Common myeloid progenitor, CD34-positive (primary cell): ENCODE results near the gene CLEC4D.
"Not testable (repeated sequence)": the region's sequence is repeated elsewhere in the genome, so short reads cannot be mapped to it uniquely, and the experiment has no call there.

Experiments
- CTCF ChIA-PET: fragments of 350-600 bp; sonication (Branson Sonifier 250); formaldehyde crosslinking; loops from one replicate; lab custom pipeline; 2021; ENCODE audit warnings: antibody characterized with exemption; lab: Charles Lee
- POLR2A ChIA-PET: fragments of 350-600 bp; sonication (Branson Sonifier 250); formaldehyde crosslinking; loops from one replicate; lab custom pipeline; 2021; ENCODE audit warnings: antibody characterized with exemption; lab: Charles Lee
- DNase-seq, 3 donors: peaks; one replicate each; pipeline versions ENCODE4 v3.0.0 to v3.0.0-alpha.2; 2013
- H3K27ac ChIP-seq, 2 experiments: 1 replicate in 1 of 2; 2 replicates in 1 of 2; pipeline ENCODE4 v1.7.0; 2013; ENCODE audit warnings: inconsistent platforms in 2 of 2, low read length in 2 of 2, mild to moderate bottlenecking in 2 of 2, low read depth in 1 of 2, moderate library complexity in 1 of 2; ENCODE audit not compliant: severe bottlenecking in 2 of 2, insufficient read depth in 1 of 2, poor library complexity in 1 of 2
- H3K27me3 ChIP-seq, 5 experiments: replicated peaks in 2 of 5; 1 replicate in 3 of 5; 2 replicates in 2 of 5; pipeline versions ENCODE4 v1.6.1 to v1.7.0; 2013; ENCODE audit warnings: low read length in 4 of 5, mild to moderate bottlenecking in 2 of 5, moderate library complexity in 2 of 5, inconsistent platforms in 1 of 5; ENCODE audit not compliant: insufficient read depth in 5 of 5, control insufficient read depth in 4 of 5
- H3K36me3 ChIP-seq, 4 experiments: 1 replicate in 2 of 4; 2 replicates in 2 of 4; pipeline versions ENCODE4 v1.6.1 to v1.7.0; 2013; ENCODE audit warnings: low read length in 3 of 4, control low read depth in 1 of 4, mild to moderate bottlenecking in 1 of 4; ENCODE audit not compliant: control insufficient read depth in 4 of 4, insufficient read depth in 4 of 4
- H3K4me1 ChIP-seq, 4 experiments: 1 replicate in 3 of 4; 2 replicates in 1 of 4; pipeline versions ENCODE4 v1.6.1 to v1.7.1; 2013; ENCODE audit warnings: low read length in 3 of 4, mild to moderate bottlenecking in 3 of 4, control low read depth in 1 of 4, inconsistent platforms in 1 of 4, moderate library complexity in 1 of 4; ENCODE audit not compliant: control insufficient read depth in 4 of 4, insufficient read depth in 4 of 4; ENCODE audit errors: control extremely low read depth in 1 of 4
- H3K4me3 ChIP-seq, 7 experiments: 1 replicate in 4 of 7; 2 replicates in 3 of 7; pipeline versions ENCODE4 v1.5.1 to v1.7.0; 2013; ENCODE audit warnings: mild to moderate bottlenecking in 7 of 7, low read length in 6 of 7, moderate library complexity in 6 of 7, inconsistent platforms in 2 of 7, low read depth in 2 of 7, control low read depth in 1 of 7; ENCODE audit not compliant: insufficient read depth in 4 of 7, control insufficient read depth in 1 of 7; ENCODE audit errors: extremely low read depth in 1 of 7
- H3K9me3 ChIP-seq, 5 experiments: 1 replicate in 4 of 5; 2 replicates in 1 of 5; pipeline versions ENCODE4 v1.6.1 to v1.7.1; 2013; ENCODE audit warnings: low read length in 4 of 5, mild to moderate bottlenecking in 2 of 5, inconsistent platforms in 1 of 5, low read depth in 1 of 5, moderate library complexity in 1 of 5; ENCODE audit not compliant: control insufficient read depth in 4 of 5, insufficient read depth in 2 of 5; ENCODE audit errors: control extremely low read depth in 1 of 5
- WGBS: methylation state at CpG from one replicate; pipeline ENCODE4 v1.1.5; 2013; ENCODE audit not compliant: insufficient coverage; 5-methylcytosine and 5-hydroxymethylcytosine counted together

Gene CLEC4D

GRCh38 chr12:8527250-8528130 is 14.2 kb downstream of the CLEC4D start:
- DNase-seq: no peak
- Histone ChIP-seq H3K4me3 (no peak overlapping the region), H3K27me3 (no peaks in the 10 kb centered on the region), H3K9me3 (peaks cover 0 to 4% (median 0%) of the 10 kb centered on the region in 5 experiments), H3K36me3 (no peaks in the 10 kb centered on the region), H3K4me1 (no peaks in the 10 kb centered on the region), H3K27ac (no peak overlapping the region)
- CTCF ChIA-PET: interaction anchor here (0.9 kb wide), 1 partner anchor 81 kb away, joined by 3 read pairs; no protein-coding TSS in a partner anchor
- POLR2A ChIA-PET: no interaction called here
- 99% methylated on average over 23 of the region's 30 CpGs for WGBS

DNA sequence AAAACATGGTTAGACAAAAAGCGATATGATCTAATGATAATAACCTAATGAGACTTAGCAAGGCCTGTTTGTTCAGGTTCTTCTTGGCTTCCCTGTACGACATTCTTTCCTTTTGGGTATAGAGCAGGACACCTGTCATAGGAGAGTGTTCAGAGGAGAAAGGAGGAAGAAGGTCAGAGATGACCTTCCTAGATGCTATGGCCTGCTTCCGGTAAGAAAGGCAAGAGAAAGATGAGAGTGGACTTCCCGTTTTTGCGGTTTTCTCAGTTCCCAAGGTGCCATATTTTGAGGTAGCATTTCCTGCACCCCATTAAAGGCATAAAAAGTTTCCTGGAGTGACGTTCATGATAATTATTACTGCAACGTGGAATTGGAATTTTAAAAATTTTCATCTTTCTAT is 18.7 kb downstream of the CLEC4D start:
- CTCF ChIA-PET: no interaction called here
- 89% methylated on average over 5 of the region's 7 CpGs for WGBS
- no peaks in the 10 kb centered on the region for H3K4me1 ChIP-seq

DNA sequence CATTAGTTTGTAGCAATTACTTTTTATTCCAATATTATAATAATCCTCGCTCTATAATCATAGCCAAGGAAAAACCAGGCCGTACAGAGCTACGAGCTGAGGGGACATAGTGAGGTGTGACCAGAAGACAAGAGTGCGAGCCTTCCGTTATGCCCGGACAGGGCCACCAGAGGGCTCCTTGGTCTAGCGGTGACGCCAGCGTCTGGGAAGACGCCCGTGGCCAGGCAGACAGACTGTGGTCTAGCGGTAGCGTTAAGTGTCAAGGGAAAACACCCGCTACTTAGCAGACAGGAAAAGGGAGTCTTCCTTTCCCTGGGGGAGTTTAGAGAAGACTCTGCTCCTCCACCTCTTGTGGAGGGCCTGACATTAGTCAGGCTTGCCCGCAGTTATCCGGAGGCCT is 24.5 kb downstream of the CLEC4D start:
- 96% methylated on average over 12 of the region's 16 CpGs for WGBS
- DNase-seq: not testable (repeated sequence)

More for the DNA sequence above, 18.7 kb downstream of the CLEC4D start:
- H3K27ac ChIP-seq: no peak overlapping the region
- H3K9me3 ChIP-seq: no peaks in the 10 kb centered on the region
- DNase-seq: no peak
- H3K4me3 ChIP-seq: no peak overlapping the region
- H3K27me3 ChIP-seq: peaks cover 0 to 5% (median 0%) of the 10 kb centered on the region in 5 experiments
- POLR2A ChIA-PET: no interaction called here
- no peaks in the 10 kb centered on the region for H3K36me3 ChIP-seq

DNA sequence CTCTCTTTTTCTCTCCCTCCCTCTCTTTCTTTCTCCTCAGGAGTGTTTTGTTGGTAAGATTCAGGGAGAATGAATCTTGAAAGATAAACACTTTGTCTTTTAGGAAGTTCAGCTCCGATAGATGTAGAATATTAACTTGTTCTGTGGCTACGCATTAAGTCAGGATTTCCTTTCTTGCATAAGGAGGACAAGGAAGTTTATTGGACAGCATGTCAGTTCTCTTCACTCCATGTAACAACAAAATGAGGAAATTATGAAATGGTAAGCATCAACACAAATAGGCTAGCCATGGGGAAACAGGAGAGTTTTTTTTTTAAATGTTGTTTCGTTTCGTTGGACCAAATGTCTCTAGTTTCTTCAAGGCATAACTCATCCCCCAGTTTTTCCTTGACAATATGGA is 27.5 kb downstream of the CLEC4D start, which contains the start of gene CLEC4E:
Gene CLEC4E (minus strand): TSS at position 75 of the 400 bp plus-strand sequence. CDS start 108 bp downstream, outside the sequence.
- H3K27me3 ChIP-seq, H3K9me3 ChIP-seq, H3K36me3 ChIP-seq, H3K27ac ChIP-seq, H3K4me1 ChIP-seq, POLR2A ChIA-PET: not testable (repeated sequence)
- H3K4me3 ChIP-seq: peak within 1 kb of the TSS in 4 of 7 experiments; percentile 2 to 63 (median 38)
- DNase-seq: peak in 2 of 3 donors; percentile 13 to 21
- WGBS: 0% methylated on average over 1 of the region's 4 CpGs
- CTCF ChIA-PET: interaction anchor here (1.5 kb wide), 2 partner anchors 17 to 68 kb away, joined by 3 to 4 read pairs; no protein-coding TSS in a partner anchor

More for the DNA sequence above, 24.5 kb downstream of the CLEC4D start:
- CTCF ChIA-PET, H3K9me3 ChIP-seq, H3K4me3 ChIP-seq, H3K36me3 ChIP-seq, H3K27me3 ChIP-seq, POLR2A ChIA-PET, H3K4me1 ChIP-seq, H3K27ac ChIP-seq: not testable (repeated sequence)

DNA sequence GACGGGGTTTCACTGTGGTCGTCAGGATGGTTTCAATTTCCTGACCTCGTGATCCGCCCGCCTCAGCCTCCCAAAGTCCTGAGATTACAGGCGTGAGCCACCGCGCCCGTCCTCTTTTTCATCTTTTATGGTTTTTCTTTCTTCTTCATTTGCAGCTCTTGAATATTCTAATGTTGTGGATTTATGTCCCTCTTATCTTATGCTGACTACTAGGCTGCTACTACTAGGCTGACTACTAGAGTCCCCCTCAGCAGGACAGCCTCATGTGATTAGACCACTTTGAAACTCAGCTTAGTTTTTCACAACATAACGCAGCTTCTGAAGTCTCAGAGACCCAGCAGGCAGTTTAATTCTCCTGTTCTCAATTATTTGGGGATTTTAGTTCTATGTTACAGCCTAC is 28.3 kb downstream of the CLEC4D start:
- CTCF ChIA-PET: interaction anchor here (0.6 to 1.5 kb wide), 4 partner anchors 8 to 1303 kb away, joined by 3 to 8 read pairs (median 4); no protein-coding TSS in a partner anchor
- POLR2A ChIA-PET: no interaction called here
- peaks cover 0 to 9% (median 2%) of the 10 kb centered on the region in 4 experiments for H3K4me1 ChIP-seq
- DNase-seq: no peak
- peaks cover 0 to 6% (median 0%) of the 10 kb centered on the region in 5 experiments for H3K27me3 ChIP-seq
- H3K36me3 ChIP-seq: no peaks in the 10 kb centered on the region
- H3K27ac ChIP-seq: no peak overlapping the region
- H3K4me3 ChIP-seq: no peak overlapping the region
- no peaks in the 10 kb centered on the region for H3K9me3 ChIP-seq
- 50% methylated on average over 5 of the region's 10 CpGs for WGBS

DNA sequence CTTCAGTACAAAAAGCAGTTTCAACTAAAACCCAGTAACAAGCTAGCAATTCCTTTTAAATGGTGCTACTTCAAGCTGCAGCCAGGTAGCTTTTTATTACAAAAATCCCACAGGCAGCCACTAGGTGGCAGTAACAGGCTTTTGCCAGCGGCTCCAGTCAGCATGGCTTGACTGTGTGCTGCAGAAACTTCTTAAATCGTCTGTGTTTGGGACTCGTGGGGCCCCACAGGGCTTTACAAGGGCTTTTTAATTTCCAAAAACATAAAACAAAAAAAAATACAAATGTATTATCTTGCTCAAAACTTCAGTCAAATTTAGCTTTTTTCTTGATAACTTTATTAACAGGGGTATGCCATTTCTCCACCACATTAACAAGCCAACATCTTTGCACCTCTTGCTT is 31.0 kb downstream of the CLEC4D start:
- WGBS: 0% methylated on average over 1 of the region's 3 CpGs
- POLR2A ChIA-PET: interaction anchor here (0.6 kb wide), 1 partner anchor 266 kb away, joined by 4 read pairs; no protein-coding TSS in a partner anchor
- peak; percentile 67 to 84 (median 79) for DNase-seq

More for the DNA sequence above, 31.0 kb downstream of the CLEC4D start:
- CTCF ChIA-PET: interaction anchor here (0.6 to 3.2 kb wide), 27 partner anchors 8 to 1340 kb away, joined by 3 to 14 read pairs (median 4); partner anchors contain the start of gene AICDA
- Histone ChIP-seq H3K27ac (no peak overlapping the region), H3K9me3 (no peaks in the 10 kb centered on the region), H3K4me3 (peak overlapping the region in 1 of 7 experiments; percentile 45), H3K27me3 (peaks cover 0 to 3% (median 0%) of the 10 kb centered on the region in 5 experiments), H3K4me1 (peaks cover 0 to 9% (median 0%) of the 10 kb centered on the region in 4 experiments), H3K36me3 (no peaks in the 10 kb centered on the region)
